ENCODE data around the gene POMGNT2. TPM values are rescaled to one million over a fixed set of nuclear protein-coding genes. Genes with fewer than 3 reads are reported as not detected.

POMGNT2 gene
- polyA plus RNA-seq, 1 of the 3 experiments (the other 2 are of a cell fraction) = 20.6 TPM

DNA sequence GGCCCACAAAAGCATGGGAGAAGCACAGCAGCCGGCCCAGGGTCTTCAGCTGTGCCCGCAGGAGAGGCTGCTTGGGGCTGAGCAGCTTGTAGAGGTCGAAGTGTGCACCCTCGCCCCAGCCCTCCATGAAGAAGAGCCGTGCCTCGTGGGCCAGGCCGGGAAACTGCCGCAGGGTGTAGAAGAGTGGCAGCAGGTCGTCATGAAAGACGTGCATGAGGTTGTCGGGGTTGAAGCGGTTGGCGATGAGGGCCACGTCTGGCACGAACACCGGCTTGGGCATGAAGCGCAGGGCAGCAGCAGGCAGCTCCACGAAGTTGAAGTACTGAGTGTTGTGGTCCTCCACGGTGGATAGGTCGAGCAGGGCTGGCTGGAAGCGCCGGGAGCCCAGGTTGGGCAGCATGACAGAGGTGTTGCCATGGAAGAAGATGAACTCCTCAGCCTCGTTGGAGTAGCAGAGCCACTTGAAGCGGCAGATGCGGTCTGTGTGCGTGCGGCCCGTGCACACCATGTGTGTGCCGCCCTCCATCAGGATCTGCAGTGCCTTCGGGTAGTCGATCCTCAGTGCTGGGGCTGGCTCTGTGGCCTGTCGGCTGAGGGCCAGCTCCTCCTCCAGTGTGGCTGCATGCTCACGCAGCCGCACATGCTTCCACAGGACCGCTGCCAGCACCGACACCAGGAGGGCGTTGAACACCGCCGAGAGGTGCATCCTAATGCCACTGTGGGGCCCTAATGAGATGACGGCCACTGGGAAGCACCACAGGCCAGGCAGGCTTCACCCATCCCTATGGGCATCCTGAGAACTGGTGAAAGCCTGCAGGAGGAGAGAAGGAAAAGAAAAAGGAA, 24.9 kb downstream of the POMGNT2 start (continued):
- TF ChIP-seq, protein P1, sequence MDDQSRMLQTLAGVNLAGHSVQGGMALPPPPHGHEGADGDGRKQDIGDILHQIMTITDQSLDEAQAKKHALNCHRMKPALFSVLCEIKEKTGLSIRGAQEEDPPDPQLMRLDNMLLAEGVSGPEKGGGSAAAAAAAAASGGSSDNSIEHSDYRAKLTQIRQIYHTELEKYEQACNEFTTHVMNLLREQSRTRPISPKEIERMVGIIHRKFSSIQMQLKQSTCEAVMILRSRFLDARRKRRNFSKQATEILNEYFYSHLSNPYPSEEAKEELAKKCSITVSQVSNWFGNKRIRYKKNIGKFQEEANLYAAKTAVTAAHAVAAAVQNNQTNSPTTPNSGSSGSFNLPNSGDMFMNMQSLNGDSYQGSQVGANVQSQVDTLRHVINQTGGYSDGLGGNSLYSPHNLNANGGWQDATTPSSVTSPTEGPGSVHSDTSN (IDR thresholded peaks at IDR 0.05) = no peak
- TF ChIP-seq, protein P2, sequence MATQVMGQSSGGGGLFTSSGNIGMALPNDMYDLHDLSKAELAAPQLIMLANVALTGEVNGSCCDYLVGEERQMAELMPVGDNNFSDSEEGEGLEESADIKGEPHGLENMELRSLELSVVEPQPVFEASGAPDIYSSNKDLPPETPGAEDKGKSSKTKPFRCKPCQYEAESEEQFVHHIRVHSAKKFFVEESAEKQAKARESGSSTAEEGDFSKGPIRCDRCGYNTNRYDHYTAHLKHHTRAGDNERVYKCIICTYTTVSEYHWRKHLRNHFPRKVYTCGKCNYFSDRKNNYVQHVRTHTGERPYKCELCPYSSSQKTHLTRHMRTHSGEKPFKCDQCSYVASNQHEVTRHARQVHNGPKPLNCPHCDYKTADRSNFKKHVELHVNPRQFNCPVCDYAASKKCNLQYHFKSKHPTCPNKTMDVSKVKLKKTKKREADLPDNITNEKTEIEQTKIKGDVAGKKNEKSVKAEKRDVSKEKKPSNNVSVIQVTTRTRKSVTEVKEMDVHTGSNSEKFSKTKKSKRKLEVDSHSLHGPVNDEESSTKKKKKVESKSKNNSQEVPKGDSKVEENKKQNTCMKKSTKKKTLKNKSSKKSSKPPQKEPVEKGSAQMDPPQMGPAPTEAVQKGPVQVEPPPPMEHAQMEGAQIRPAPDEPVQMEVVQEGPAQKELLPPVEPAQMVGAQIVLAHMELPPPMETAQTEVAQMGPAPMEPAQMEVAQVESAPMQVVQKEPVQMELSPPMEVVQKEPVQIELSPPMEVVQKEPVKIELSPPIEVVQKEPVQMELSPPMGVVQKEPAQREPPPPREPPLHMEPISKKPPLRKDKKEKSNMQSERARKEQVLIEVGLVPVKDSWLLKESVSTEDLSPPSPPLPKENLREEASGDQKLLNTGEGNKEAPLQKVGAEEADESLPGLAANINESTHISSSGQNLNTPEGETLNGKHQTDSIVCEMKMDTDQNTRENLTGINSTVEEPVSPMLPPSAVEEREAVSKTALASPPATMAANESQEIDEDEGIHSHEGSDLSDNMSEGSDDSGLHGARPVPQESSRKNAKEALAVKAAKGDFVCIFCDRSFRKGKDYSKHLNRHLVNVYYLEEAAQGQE (IDR thresholded peaks at IDR 0.05; ENCODE audit: low read depth, low read length) = no peak
- no peak for TF ChIP-seq TCF12 (IDR thresholded peaks at IDR 0.05)
- TF ChIP-seq JUND (IDR thresholded peaks at IDR 0.05) = no peak
- no peak for TF ChIP-seq FOXJ3 (CRISPR knock-in tag; IDR thresholded peaks at IDR 0.05)
- no peak for TF ChIP-seq GABPA (IDR thresholded peaks at IDR 0.05; ENCODE audit: low read depth)

DNA sequence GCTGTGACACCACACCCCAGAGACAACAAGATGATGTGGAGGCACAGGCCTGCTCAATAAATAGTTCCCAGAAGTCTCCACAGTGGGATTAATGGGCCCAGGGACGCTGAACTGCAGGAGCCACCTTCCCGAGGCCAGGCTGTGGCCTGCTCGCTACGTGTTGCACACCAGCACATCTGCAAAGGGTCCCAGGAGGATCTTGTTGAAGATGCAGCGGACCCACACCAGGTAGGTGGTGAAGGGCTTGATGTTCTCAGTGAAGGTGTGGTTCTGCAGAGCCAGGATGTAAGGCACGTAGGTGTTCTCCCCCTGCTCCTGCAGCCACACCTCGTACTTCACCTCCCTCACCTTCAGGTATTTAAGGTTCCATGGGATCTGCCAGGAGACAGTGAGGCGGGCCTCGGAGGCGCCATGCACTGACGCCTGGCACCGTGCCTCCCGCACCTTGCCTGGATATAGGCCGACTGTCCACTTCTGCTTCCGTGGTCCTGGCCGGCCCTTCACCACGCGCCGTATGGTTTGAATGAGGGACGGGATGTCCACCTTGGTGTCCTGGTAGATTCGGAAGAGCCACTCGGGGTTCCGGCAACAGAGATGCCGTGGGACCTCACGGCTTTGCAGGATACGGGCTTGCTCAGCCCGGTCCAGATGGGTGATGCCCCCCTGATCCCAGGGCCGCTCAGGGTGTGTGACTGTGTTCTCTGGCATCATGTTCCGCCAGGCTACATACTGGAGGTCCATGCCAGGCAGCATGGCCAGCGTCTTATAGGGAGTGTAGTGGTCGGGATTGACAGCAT, 26.1 kb downstream of the POMGNT2 start:
- H4K20me1 ChIP-seq (ENCODE audit: insufficient read depth) = no peaks in the 10 kb centered on the region
- no peak for DNase-seq
- H3K9me3 ChIP-seq = no peaks in the 10 kb centered on the region
- no peaks in the 10 kb centered on the region for H3K36me3 ChIP-seq (replicated peaks in 1 of 2; ENCODE audit: control insufficient read depth in 1 of 2, insufficient read depth in 2 of 2, low read length in 1 of 2)
- no peak overlapping the region for H2AFZ ChIP-seq (ENCODE audit: low read depth)
- no peaks in the 10 kb centered on the region for H3K79me2 ChIP-seq (ENCODE audit: insufficient read depth)
- H3K27ac ChIP-seq (ENCODE audit: low read depth in 2 of 2, low read length in 1 of 2) = no peak overlapping the region
- no peak overlapping the region for H3K9ac ChIP-seq
- ChIA-PET POLR2A (no interaction called here), CTCF (no interaction called here)
- TF ChIP-seq, protein P3, sequence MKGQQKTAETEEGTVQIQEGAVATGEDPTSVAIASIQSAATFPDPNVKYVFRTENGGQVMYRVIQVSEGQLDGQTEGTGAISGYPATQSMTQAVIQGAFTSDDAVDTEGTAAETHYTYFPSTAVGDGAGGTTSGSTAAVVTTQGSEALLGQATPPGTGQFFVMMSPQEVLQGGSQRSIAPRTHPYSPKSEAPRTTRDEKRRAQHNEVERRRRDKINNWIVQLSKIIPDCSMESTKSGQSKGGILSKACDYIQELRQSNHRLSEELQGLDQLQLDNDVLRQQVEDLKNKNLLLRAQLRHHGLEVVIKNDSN (IDR thresholded peaks at IDR 0.05; ENCODE audit: borderline replicate concordance, low read depth) = no peak
- TF ChIP-seq RAD21 (IDR thresholded peaks at IDR 0.05; ENCODE audit: low read length) (no peak), RXRA (IDR thresholded peaks at IDR 0.05; ENCODE audit: borderline replicate concordance, low read depth) (no peak), MXI1 (IDR thresholded peaks at IDR 0.05; ENCODE audit: low read depth, low read length) (no peak), RCOR1 (IDR thresholded peaks at IDR 0.05; ENCODE audit: low read length) (no peak), EP300 (IDR thresholded peaks at IDR 0.05; ENCODE audit: borderline replicate concordance in 1 of 2, low read depth in 1 of 2, low read length in 1 of 2) (no peak), POLR2AphosphoS5 (IDR thresholded peaks at IDR 0.05; ENCODE audit: low read depth, low read length) (no peak), FOXM1 (IDR thresholded peaks at IDR 0.05; ENCODE audit: low read depth) (no peak)
- TF ChIP-seq, protein P4, sequence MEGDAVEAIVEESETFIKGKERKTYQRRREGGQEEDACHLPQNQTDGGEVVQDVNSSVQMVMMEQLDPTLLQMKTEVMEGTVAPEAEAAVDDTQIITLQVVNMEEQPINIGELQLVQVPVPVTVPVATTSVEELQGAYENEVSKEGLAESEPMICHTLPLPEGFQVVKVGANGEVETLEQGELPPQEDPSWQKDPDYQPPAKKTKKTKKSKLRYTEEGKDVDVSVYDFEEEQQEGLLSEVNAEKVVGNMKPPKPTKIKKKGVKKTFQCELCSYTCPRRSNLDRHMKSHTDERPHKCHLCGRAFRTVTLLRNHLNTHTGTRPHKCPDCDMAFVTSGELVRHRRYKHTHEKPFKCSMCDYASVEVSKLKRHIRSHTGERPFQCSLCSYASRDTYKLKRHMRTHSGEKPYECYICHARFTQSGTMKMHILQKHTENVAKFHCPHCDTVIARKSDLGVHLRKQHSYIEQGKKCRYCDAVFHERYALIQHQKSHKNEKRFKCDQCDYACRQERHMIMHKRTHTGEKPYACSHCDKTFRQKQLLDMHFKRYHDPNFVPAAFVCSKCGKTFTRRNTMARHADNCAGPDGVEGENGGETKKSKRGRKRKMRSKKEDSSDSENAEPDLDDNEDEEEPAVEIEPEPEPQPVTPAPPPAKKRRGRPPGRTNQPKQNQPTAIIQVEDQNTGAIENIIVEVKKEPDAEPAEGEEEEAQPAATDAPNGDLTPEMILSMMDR (IDR thresholded peaks at IDR 0.05) = no peak
- H3K4me3 ChIP-seq (ENCODE audit: low read depth in 2 of 2, low read length in 1 of 2) = no peak overlapping the region
- H3F3A ChIP-seq (replicated peaks; ENCODE audit: insufficient read depth) = no peaks in the 10 kb centered on the region
- 87% methylated on average over 10 of the region's 31 CpGs for WGBS (ENCODE audit: low lambda C conversion rate)
- H3K4me2 ChIP-seq = no peak overlapping the region
- H3K9me2 ChIP-seq = no peaks in the 10 kb centered on the region
- no peaks in the 10 kb centered on the region for H3K27me3 ChIP-seq (ENCODE audit: insufficient read depth)
- H3K4me1 ChIP-seq (ENCODE audit: control insufficient read depth in 1 of 2, insufficient read depth in 2 of 2, low read depth in 1 of 2, low read length in 1 of 2) = peaks cover 0 to 11% of the 10 kb centered on the region in 2 experiments; a peak in 1 of 4 replicates
